Breast epithelium (tissue), 3 donors: Measurements from ENCODE around the gene FMNL1.

Source experiments
- POLR2A ChIP-seq: fragments of 450-650 bp; IDR thresholded peaks from one replicate; pipeline ENCODE4 v1.6.1; 2016; ENCODE audit warnings: antibody characterized with exemption, mild to moderate bottlenecking, moderate library complexity
- POLR2AphosphoS5 ChIP-seq, 3 donors: sonication (generic); formaldehyde crosslinking; IDR thresholded peaks; one replicate each; pipeline ENCODE4 v1.6.1; 2017; ENCODE audit warnings: antibody characterized with exemption in 3 of 3
- TF ChIP-seq, protein P1 (sequence below), 3 donors: fragments of 450-650 bp; IDR thresholded peaks; one replicate each; pipeline ENCODE4 v1.5.1; 2016 to 2017; ENCODE audit warnings: antibody characterized with exemption in 3 of 3, mild to moderate bottlenecking in 3 of 3, moderate library complexity in 3 of 3

DNA sequence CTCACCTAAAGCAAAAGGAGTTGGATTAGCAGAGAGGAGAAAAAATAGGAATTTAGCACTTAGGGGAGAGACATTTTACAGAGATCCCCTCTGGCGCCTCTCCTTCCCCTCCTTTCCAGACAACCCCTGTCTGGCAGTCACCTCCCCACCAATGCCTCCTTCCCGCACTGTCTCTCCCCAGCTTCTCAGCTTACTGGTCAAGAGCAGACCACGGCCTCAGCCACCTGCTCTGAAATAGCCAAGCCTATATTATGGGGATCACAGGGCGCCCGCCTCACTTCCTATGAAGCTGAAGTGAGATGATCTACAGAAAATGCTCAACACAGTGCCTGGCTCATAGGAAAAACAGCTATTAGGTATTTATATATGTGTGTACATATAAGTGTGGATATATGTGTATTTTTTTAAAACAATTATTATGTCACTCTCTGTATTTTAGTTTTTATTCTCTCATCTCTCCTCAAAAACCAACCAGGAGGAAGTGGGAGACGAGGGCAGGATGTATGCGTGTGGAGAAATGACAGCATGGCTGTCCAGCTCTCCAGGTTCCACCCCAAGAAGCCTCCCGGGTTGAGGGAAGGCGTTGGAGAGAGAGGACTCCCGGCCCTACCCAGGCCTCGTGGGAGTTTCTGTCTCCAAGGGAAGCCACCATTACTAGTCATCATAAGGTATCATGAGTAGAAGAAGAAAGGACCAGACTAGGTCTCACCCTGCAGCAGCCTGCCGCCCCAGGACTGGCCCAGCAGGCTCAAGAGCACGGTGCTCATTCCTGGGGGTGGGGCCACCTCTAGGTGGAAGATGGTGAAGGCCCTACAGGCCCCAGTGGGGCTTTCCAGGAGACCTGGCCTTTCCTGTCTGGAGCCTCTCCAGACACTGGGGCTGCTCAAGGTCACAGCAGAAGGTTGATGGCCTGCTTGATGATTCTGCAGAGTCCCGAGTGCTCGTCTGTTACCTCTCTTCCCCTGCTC, 67.9 kb downstream of the FMNL1 start:
- TF ChIP-seq, protein P1, sequence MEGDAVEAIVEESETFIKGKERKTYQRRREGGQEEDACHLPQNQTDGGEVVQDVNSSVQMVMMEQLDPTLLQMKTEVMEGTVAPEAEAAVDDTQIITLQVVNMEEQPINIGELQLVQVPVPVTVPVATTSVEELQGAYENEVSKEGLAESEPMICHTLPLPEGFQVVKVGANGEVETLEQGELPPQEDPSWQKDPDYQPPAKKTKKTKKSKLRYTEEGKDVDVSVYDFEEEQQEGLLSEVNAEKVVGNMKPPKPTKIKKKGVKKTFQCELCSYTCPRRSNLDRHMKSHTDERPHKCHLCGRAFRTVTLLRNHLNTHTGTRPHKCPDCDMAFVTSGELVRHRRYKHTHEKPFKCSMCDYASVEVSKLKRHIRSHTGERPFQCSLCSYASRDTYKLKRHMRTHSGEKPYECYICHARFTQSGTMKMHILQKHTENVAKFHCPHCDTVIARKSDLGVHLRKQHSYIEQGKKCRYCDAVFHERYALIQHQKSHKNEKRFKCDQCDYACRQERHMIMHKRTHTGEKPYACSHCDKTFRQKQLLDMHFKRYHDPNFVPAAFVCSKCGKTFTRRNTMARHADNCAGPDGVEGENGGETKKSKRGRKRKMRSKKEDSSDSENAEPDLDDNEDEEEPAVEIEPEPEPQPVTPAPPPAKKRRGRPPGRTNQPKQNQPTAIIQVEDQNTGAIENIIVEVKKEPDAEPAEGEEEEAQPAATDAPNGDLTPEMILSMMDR (IDR thresholded peaks at IDR 0.05) = no peak
- TF ChIP-seq POLR2A = no peak
- no peak for TF ChIP-seq POLR2AphosphoS5 (IDR thresholded peaks at IDR 0.05)
